Activated CD4-positive, alpha-beta memory T cell treated with anti-CD3 and anti-CD28 coated beads for 36 hours (primary cell): ENCODE results near the gene FAXDC2. TPM values are rescaled to one million over a fixed set of nuclear protein-coding genes. Genes with fewer than 3 reads are reported as not detected.

Experiments
- CTCF ChIA-PET: fragments of 350-600 bp; sonication (Branson Sonifier 250); formaldehyde crosslinking; loops from one replicate; lab custom pipeline; 2021; ENCODE audit warnings: antibody characterized with exemption, inconsistent platforms; lab: Charles Lee
- POLR2A ChIA-PET: fragments of 350-600 bp; sonication (Branson Sonifier 250); formaldehyde crosslinking; loops from one replicate; lab custom pipeline; 2021; ENCODE audit warnings: antibody characterized with exemption; lab: Charles Lee
- DNase-seq: peaks from one replicate; pipeline ENCODE4 v3.0.0-alpha.2; 2020
- H3K27ac Mint-ChIP-seq: one replicate; pipeline ENCODE4 v1.8.0; 2021; ENCODE audit warnings: mixed read lengths
- H3K27me3 Mint-ChIP-seq: one replicate; pipeline ENCODE4 v1.8.0; 2021; ENCODE audit warnings: mixed read lengths
- H3K36me3 Mint-ChIP-seq: one replicate; pipeline ENCODE4 v1.8.0; 2021; ENCODE audit warnings: mixed read lengths
- H3K4me1 Mint-ChIP-seq: one replicate; pipeline ENCODE4 v1.8.0; 2021; ENCODE audit warnings: low read depth, mixed read lengths
- H3K4me3 Mint-ChIP-seq: one replicate; pipeline ENCODE4 v1.8.0; 2021; ENCODE audit warnings: mild to moderate bottlenecking, mixed read lengths
- H3K9me3 Mint-ChIP-seq: one replicate; pipeline ENCODE4 v1.8.0; 2021; ENCODE audit warnings: mixed read lengths
- intact Hi-C: fragments of 100-400 bp; cut with micrococcal nuclease; formaldehyde crosslinking; loops from one replicate; pipeline ENCODE4 v1.15.1; 2023
- microRNA-seq: library from miRNA; unstranded; fragments of <30 nt; microRNA quantifications from one replicate; pipeline ENCODE4 v1.2.0, GENCODE V29; 2022; ENCODE audit warnings: borderline number of aligned reads, borderline microRNAs expressed, borderline replicate concordance
- total RNA-seq, 2 experiments: library from RNA; stranded (reverse); gene quantifications; one replicate each; pipeline ENCODE4 v1.2.3, GENCODE V29; 2021

FAXDC2 gene
- total RNA-seq, 2 experiments from 2014 or later, result not detected

GRCh38 chr5:154770111-154770510 lies 80.3 kb downstream of the FAXDC2 start:
- H3K27ac Mint-ChIP-seq, result peak overlapping the region; percentile 6
- ChIA-PET POLR2A (interaction anchor here (0.8 to 1.4 kb wide), 2 partner anchors 9 to 29 kb away, joined by 4 read pairs; no protein-coding TSS in a partner anchor), CTCF (no interaction called here)
- H3K27me3 Mint-ChIP-seq, result no peaks in the 10 kb centered on the region
- intact Hi-C loops, result no loop called here
- no peaks in the 10 kb centered on the region for H3K9me3 Mint-ChIP-seq
- H3K36me3 Mint-ChIP-seq, result peaks cover 14% of the 10 kb centered on the region
- no peak overlapping the region for H3K4me3 Mint-ChIP-seq
- no peak for DNase-seq
- H3K4me1 Mint-ChIP-seq, result peaks cover 84% of the 10 kb centered on the region

Small RNA genes within 50 kb of the gene (microRNA-seq; reads per million reads assigned to microRNA genes)
- not detected for gene MIR378H

Other genes starting within 250 kb of the FAXDC2 start
- 100 to 1,000 TPM; 186 to 201 TPM for gene LARP1, start 95.2 kb downstream of the FAXDC2 start, total RNA-seq
- gene CNOT8, start 8.0 kb upstream of the FAXDC2 start, total RNA-seq, result 10 to 100 TPM; 66.5 to 66.9 TPM
- gene GEMIN5, start 87.6 kb upstream of the FAXDC2 start, total RNA-seq, result 10 to 100 TPM; 25.5 to 27.4 TPM
- 10 to 100 TPM; 80.8 to 82.2 TPM for gene MRPL22, start 90.5 kb upstream of the FAXDC2 start, total RNA-seq
- under 1 TPM; 0.05 TPM for gene KIF4B, start 163.2 kb upstream of the FAXDC2 start, total RNA-seq